ENCODE results near the gene DLG2.

Gene DLG2

GRCh38 chr11:85536438-85536837 is 90.7 kb downstream of the DLG2 start:
- H4K20me1 ChIP-seq (ENCODE audit: insufficient read depth, low read length), result no peaks in the 10 kb centered on the region
- no peaks in the 10 kb centered on the region for H3K4me1 ChIP-seq (ENCODE audit: insufficient read depth, low read length, severe bottlenecking)
- no peak for TF ChIP-seq EZH2 (IDR thresholded peaks at IDR 0.05; ENCODE audit: borderline replicate concordance, low read length)
- TF ChIP-seq CTCF (IDR thresholded peaks at IDR 0.05; ENCODE audit: low read length), result no peak
- no peaks in the 10 kb centered on the region for H3F3A ChIP-seq (ENCODE audit: insufficient read depth, low read length)
- no peaks in the 10 kb centered on the region for H3K27me3 ChIP-seq (ENCODE audit: insufficient read depth, low read length)
- no peaks in the 10 kb centered on the region for H3K9me2 ChIP-seq (ENCODE audit: low read depth, low read length)
- no peak overlapping the region for H3K27ac ChIP-seq (ENCODE audit: low read depth, low read length, poor library complexity, severe bottlenecking)
- no peak overlapping the region for H3K4me3 ChIP-seq (ENCODE audit: low read depth, low read length, poor library complexity, severe bottlenecking)
- H3K9me3 ChIP-seq (ENCODE audit: low read length), result 0 out of 2 replicates have a peak, but pooled peaks cover 2% of the 10 kb centered on the region
- H2AFZ ChIP-seq (ENCODE audit: low read length), result no peak overlapping the region
- no peak overlapping the region for H3K4me2 ChIP-seq (ENCODE audit: low read length)
- no peaks in the 10 kb centered on the region for H3K79me2 ChIP-seq (ENCODE audit: insufficient read depth, low read length)
- no peak overlapping the region for H3K9ac ChIP-seq (ENCODE audit: low read length)
- H3K36me3 ChIP-seq (ENCODE audit: insufficient read depth, low read length), result no peaks in the 10 kb centered on the region

GRCh38 chr11:85534806-85535205 is 92.3 kb downstream of the DLG2 start:
- no peak overlapping the region for H3K4me3 ChIP-seq (ENCODE audit: low read depth, low read length, poor library complexity, severe bottlenecking)
- TF ChIP-seq CTCF (IDR thresholded peaks at IDR 0.05; ENCODE audit: low read length) (no peak), EZH2 (IDR thresholded peaks at IDR 0.05; ENCODE audit: borderline replicate concordance, low read length) (no peak)
- H3K27ac ChIP-seq (ENCODE audit: low read depth, low read length, poor library complexity, severe bottlenecking), result no peak overlapping the region
- no peaks in the 10 kb centered on the region for H3K27me3 ChIP-seq (ENCODE audit: insufficient read depth, low read length)
- no peaks in the 10 kb centered on the region for H3K79me2 ChIP-seq (ENCODE audit: insufficient read depth, low read length)
- no peak overlapping the region for H3K9ac ChIP-seq (ENCODE audit: low read length)
- no peak overlapping the region for H2AFZ ChIP-seq (ENCODE audit: low read length)
- no peaks in the 10 kb centered on the region for H3K36me3 ChIP-seq (ENCODE audit: insufficient read depth, low read length)
- H3K4me2 ChIP-seq (ENCODE audit: low read length), result no peak overlapping the region
- H4K20me1 ChIP-seq (ENCODE audit: insufficient read depth, low read length), result no peaks in the 10 kb centered on the region
- no peaks in the 10 kb centered on the region for H3K4me1 ChIP-seq (ENCODE audit: insufficient read depth, low read length, severe bottlenecking)
- no peaks in the 10 kb centered on the region for H3F3A ChIP-seq (ENCODE audit: insufficient read depth, low read length)
- no peaks in the 10 kb centered on the region for H3K9me2 ChIP-seq (ENCODE audit: low read depth, low read length)
- 0 out of 2 replicates have a peak, but pooled peaks cover 2% of the 10 kb centered on the region for H3K9me3 ChIP-seq (ENCODE audit: low read length)

GRCh38 chr11:85531191-85531897 is 95.8 kb downstream of the DLG2 start:
- H3K27ac ChIP-seq (ENCODE audit: low read depth, low read length, poor library complexity, severe bottlenecking), result no peak overlapping the region
- H3K9me3 ChIP-seq (ENCODE audit: low read length), result 0 out of 2 replicates have a peak, but pooled peaks cover 2% of the 10 kb centered on the region
- H3K9ac ChIP-seq (ENCODE audit: low read length), result no peak overlapping the region

More at GRCh38 chr11:85531191-85531897, 95.8 kb downstream of the DLG2 start:
- H3K27me3 ChIP-seq (ENCODE audit: insufficient read depth, low read length), result no peaks in the 10 kb centered on the region
- H3K9me2 ChIP-seq (ENCODE audit: low read depth, low read length), result no peaks in the 10 kb centered on the region
- no peaks in the 10 kb centered on the region for H4K20me1 ChIP-seq (ENCODE audit: insufficient read depth, low read length)
- no peak for TF ChIP-seq EZH2 (IDR thresholded peaks at IDR 0.05; ENCODE audit: borderline replicate concordance, low read length)
- no peak for TF ChIP-seq CTCF (IDR thresholded peaks at IDR 0.05; ENCODE audit: low read length)
- no peaks in the 10 kb centered on the region for H3K79me2 ChIP-seq (ENCODE audit: insufficient read depth, low read length)
- H3K4me2 ChIP-seq (ENCODE audit: low read length), result no peak overlapping the region
- no peak overlapping the region for H3K4me3 ChIP-seq (ENCODE audit: low read depth, low read length, poor library complexity, severe bottlenecking)
- H3K36me3 ChIP-seq (ENCODE audit: insufficient read depth, low read length), result no peaks in the 10 kb centered on the region
- no peaks in the 10 kb centered on the region for H3K4me1 ChIP-seq (ENCODE audit: insufficient read depth, low read length, severe bottlenecking)
- H3F3A ChIP-seq (ENCODE audit: insufficient read depth, low read length), result no peaks in the 10 kb centered on the region
- no peak overlapping the region for H2AFZ ChIP-seq (ENCODE audit: low read length)

All from OCI-LY1 (cell line).